Stomach smooth muscle (tissue), 2 donors: ENCODE results near the gene WWC1.

Experiments used
- H3K27ac ChIP-seq: one replicate; pipeline ENCODE4 v1.7.0; 2013; ENCODE audit warnings: mild to moderate bottlenecking, low read length, inconsistent platforms
- H3K27me3 ChIP-seq, 2 donors: one replicate each; pipeline ENCODE4 v1.7.0; 2013; ENCODE audit warnings: low read length in 2 of 2; ENCODE audit not compliant: insufficient read depth in 2 of 2, control insufficient read depth in 1 of 2
- H3K36me3 ChIP-seq, 2 donors: one replicate each; pipeline ENCODE4 v1.7.0; 2013; ENCODE audit warnings: low read length in 2 of 2; ENCODE audit not compliant: control insufficient read depth in 2 of 2, insufficient read depth in 2 of 2
- H3K4me1 ChIP-seq: one replicate; pipeline ENCODE4 v1.7.0; 2013; ENCODE audit warnings: low read length; ENCODE audit not compliant: control insufficient read depth, insufficient read depth
- H3K4me3 ChIP-seq, 2 donors: one replicate each; pipeline ENCODE4 v1.7.0; 2013; ENCODE audit warnings: low read length in 2 of 2
- H3K9ac ChIP-seq, 2 donors: one replicate each; pipeline ENCODE4 v1.7.0; 2013; ENCODE audit warnings: low read length in 2 of 2, mild to moderate bottlenecking in 1 of 2
- H3K9me3 ChIP-seq, 2 donors: one replicate each; pipeline ENCODE4 v1.7.0; 2013; ENCODE audit warnings: low read length in 2 of 2; ENCODE audit not compliant: control insufficient read depth in 2 of 2
- donor health status: healthy.
- donor health status: Pancreatic carcinoma.

Gene WWC1

DNA sequence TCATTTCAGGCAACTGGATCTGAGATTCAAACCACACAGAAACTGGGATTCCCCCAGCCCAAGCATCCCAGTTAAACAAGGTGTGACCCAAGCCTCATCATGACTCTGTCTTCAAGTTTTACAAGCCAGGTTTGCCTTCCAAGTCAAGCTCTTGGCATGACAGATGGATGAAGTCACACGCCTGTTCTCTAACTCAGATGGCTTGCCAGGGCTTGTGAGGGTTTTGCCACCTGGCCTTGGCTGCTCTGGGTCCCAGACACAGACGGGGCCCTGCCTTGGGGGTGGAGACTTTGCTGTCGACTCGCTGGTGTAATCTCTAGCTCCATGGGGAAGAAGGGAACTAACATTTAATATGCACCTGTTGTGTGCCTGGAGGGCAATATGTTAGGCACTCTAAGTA is 99.0 kb downstream of the WWC1 start:
- no peak overlapping the region for H3K4me3 ChIP-seq
- H3K27me3 ChIP-seq: no peaks in the 10 kb centered on the region
- no peak overlapping the region for H3K27ac ChIP-seq
- H3K36me3 ChIP-seq: no peaks in the 10 kb centered on the region
- no peaks in the 10 kb centered on the region for H3K4me1 ChIP-seq
- no peak overlapping the region for H3K9ac ChIP-seq
- H3K9me3 ChIP-seq: peaks cover 2 to 7% of the 10 kb centered on the region in 2 donors

DNA sequence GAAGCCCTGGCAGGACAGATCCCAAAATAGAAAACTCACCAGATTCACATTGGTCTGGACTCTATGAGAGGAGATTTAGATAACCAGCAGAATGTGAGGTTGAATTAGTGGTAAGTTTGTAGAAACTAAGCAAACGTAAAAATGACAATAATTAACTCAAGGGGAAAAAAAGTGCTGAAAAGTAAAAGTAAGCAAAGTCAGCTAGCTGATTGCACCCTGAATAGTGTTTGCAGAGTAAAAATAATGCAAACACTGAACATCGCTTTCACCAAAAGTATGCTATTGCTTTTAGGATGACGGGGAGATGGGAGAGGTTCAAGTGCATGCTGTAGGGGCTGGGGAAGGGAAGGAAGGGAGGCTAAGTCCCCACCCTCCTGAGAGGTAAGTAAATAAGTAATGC is 102.3 kb downstream of the WWC1 start:
- no peaks in the 10 kb centered on the region for H3K27me3 ChIP-seq
- no peak overlapping the region for H3K4me3 ChIP-seq

DNA sequence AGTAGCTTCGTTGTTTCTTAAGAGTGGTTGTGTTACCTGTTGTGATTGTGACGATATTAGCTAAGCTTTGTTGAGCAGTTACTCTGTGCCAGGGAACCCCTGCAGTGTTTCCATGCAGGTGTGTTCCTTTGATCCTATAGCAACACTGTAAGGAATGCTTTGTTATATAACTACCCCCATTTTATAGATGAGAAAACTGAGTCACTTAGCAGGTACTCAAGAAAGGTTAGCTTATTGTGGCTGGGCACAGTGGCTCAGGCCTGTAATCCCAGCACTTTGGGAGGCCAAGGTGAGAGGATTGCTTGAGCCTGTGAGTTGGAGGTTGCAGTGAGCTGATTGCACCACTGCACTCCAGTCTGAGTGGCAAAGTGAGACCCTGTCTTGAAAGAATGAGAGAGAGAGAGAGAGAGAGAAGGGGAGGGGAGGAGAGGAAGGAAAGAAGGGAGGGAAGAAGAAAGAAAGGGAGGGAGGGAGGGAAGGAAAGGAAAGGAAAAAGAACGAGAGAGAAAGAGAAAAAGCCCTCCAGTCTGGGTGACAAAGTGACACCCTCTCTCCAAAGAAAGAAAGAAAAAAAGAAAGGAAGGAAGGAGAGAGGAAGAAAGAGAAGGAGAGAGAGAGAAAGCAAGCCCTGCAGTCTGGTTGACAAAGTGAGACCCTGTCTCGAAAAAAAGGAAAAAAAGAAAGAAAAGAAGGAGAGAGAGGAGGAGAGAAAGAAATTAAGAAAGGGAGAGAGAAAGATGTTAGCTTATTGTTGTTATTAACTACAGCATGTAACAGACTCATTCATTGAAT is 109.2 kb downstream of the WWC1 start:
- Histone ChIP-seq H3K9ac (no peak overlapping the region), H3K36me3 (no peaks in the 10 kb centered on the region), H3K4me1 (peaks cover 3% of the 10 kb centered on the region), H3K27me3 (no peaks in the 10 kb centered on the region), H3K9me3 (no peaks in the 10 kb centered on the region), H3K4me3 (no peak overlapping the region), H3K27ac (no peak overlapping the region)

More for the DNA sequence above, 102.3 kb downstream of the WWC1 start:
- H3K27ac ChIP-seq: no peak overlapping the region
- H3K36me3 ChIP-seq: no peaks in the 10 kb centered on the region
- no peaks in the 10 kb centered on the region for H3K4me1 ChIP-seq
- H3K9ac ChIP-seq: no peak overlapping the region
- H3K9me3 ChIP-seq: peaks cover 0 to 7% of the 10 kb centered on the region in 2 donors

DNA sequence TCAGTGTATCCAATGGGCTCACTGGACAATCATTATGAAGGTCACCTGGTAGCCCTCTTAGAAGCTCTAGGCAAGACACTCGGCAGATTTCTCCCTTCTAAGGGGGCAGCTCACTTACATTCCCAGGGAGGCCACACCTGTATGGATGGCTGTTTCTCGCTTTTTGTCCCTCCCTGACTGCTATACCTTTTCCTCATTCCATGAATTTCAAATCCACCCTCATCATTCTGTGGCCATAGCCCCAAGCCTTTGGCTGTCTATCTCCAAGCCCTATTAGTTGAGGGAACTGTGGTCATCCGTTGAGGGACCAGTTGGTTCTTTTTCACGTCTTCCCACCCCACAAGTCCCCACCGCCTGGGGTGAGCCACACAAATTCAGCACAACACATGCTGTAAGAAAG is 109.8 kb downstream of the WWC1 start:
- Histone ChIP-seq H3K4me1 (peaks cover 3% of the 10 kb centered on the region), H3K4me3 (no peak overlapping the region), H3K36me3 (no peaks in the 10 kb centered on the region), H3K27me3 (no peaks in the 10 kb centered on the region), H3K27ac (no peak overlapping the region), H3K9ac (no peak overlapping the region), H3K9me3 (no peaks in the 10 kb centered on the region)

DNA sequence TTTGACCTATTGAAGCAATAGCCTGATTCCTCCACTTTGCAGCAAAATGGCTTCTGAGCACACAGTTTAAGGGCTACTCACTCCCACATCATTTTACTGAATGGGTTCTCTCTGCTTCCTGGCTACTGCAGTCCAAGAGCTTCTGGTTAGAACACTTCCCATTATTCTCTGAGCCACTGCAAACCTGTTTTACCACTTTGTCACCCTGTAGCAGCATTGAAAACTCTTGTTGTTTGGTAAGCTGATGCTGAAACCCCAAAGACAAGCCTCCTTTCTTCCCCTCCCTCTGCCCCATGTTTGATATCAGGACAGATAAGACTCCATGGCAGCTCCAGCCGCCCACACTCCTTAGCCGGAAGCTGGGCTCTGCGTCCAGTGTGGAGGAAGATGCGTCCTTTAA is 110.4 kb downstream of the WWC1 start:
- Histone ChIP-seq H3K27me3 (no peaks in the 10 kb centered on the region), H3K9ac (no peak overlapping the region), H3K4me1 (peaks cover 3% of the 10 kb centered on the region), H3K36me3 (no peaks in the 10 kb centered on the region), H3K4me3 (no peak overlapping the region), H3K27ac (no peak overlapping the region), H3K9me3 (no peaks in the 10 kb centered on the region)

DNA sequence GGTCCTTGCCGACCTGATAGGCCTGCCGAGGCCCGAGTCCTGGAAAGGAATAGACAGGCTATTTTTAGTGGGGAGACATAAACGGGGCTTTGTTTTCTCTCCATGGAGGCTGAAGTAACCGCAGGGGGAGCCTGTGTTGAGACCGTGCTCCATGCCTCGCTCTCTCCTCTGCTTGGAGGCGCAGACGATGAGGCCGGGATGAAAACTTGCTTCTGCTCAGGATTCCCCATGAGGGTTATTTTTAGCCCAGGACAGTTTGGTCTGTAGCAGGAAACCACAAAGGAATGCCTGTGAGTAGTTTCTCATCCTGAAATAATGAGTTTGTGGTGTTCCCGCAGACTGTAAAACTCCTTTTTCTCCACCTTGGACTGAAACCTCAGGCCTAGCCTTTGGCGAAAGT is 112.9 kb downstream of the WWC1 start:
- Histone ChIP-seq H3K27ac (no peak overlapping the region), H3K9me3 (no peaks in the 10 kb centered on the region), H3K4me1 (peaks cover 6% of the 10 kb centered on the region), H3K9ac (no peak overlapping the region), H3K36me3 (no peaks in the 10 kb centered on the region), H3K4me3 (no peak overlapping the region), H3K27me3 (no peaks in the 10 kb centered on the region)

DNA sequence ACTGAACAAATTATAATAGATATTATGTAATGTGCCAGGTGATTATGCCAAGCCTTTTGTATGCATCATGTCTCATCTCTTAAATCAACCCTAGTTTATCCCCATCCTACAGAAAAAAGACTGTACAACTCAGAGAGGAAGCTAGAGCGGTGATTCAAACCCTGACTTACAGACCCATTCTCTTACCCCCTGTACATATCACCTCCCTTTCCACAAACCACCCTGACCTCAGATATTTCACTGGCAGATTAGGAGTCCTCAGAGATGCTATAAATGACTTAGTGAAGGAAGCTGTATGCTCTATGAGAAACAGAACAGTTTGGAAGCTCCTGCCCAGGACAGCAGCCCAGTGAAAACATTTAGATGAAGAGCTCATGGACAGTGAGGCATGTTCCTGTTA is 115.8 kb downstream of the WWC1 start:
- Histone ChIP-seq H3K36me3 (no peaks in the 10 kb centered on the region), H3K27me3 (no peaks in the 10 kb centered on the region), H3K27ac (no peak overlapping the region), H3K9ac (no peak overlapping the region), H3K4me3 (no peak overlapping the region), H3K4me1 (peaks cover 6% of the 10 kb centered on the region), H3K9me3 (no peaks in the 10 kb centered on the region)

DNA sequence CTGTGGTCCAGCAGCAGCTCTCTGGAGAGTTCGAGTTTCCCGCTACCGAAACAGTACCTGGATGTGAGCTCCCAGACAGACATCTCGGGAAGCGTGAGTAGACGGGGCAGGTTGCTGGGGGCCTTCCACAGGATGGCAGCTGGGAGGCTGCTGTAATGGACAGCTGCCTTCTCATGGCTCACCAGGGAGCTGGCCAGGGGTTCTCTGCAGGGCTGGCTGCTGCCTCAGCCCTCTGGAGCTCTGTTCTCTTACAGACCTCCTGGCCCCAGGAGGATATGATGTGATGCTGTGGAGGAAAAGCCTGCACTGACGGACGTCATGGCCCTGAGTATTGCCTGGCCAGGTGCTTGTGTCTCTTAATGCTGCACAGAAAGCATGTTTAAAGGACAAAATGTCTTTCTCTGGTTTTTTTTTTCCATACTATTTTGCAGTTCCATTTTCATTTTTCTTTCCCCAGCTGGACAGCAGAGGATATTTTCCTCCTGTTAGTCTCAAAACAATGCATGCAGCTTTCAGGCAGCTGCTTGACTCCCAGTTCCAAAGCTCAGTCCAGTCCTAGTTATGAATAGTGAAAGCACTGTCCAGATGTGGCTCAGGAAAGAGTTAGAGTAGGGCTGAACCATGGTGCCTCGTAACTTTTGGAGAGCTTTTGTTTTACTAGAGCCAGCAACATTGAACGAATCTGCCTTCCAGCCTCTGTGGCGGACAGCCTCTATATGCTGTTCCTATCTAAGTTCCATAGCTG is 117.3 kb downstream of the WWC1 start:
- Histone ChIP-seq H3K4me3 (no peak overlapping the region), H3K4me1 (peaks cover 6% of the 10 kb centered on the region), H3K9me3 (no peaks in the 10 kb centered on the region), H3K27ac (no peak overlapping the region), H3K9ac (no peak overlapping the region), H3K27me3 (no peaks in the 10 kb centered on the region), H3K36me3 (no peaks in the 10 kb centered on the region)

DNA sequence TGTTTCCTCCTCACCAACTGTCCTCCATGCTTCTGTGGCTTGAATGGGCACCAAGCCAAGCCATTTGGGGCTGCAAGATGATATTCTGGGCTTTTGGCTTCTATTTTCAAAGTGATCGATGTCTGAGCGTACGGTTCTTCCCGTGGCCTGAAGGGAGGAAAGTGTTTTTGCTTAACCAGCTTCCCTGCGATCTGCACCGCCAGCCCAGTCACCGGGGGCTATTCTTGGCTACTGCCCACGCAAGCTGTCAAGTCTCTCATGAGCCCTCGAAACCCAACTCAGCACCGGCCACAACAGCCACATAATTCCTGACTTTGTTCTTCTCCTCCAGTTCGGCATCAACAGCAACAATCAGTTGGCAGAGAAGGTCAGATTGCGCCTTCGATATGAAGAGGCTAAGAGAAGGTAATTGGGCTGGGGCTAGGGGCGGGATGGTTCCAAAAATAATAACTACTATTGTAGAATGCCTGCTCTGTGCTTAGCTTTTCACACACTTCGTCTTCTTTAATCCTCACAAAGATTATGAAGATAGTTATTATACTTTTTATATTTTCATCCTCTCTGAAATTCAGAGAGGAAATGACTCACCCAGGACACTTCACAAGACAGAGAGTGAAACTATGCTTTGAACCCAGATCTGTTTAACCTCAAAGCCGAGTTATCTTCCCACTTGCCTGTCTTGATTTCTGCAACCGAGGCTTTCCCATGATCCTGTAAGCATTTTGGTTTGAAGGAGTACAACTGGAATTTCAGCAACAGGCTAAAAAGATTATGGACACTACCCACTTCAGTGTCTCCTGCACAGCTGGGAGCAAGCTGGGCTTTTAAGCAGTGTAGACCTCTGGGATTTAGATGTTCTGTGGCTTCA is 118.4 kb downstream of the WWC1 start:
- Histone ChIP-seq H3K4me1 (peaks cover 3% of the 10 kb centered on the region), H3K36me3 (no peaks in the 10 kb centered on the region), H3K9me3 (no peaks in the 10 kb centered on the region), H3K27ac (no peak overlapping the region), H3K9ac (no peak overlapping the region), H3K27me3 (no peaks in the 10 kb centered on the region), H3K4me3 (no peak overlapping the region)

DNA sequence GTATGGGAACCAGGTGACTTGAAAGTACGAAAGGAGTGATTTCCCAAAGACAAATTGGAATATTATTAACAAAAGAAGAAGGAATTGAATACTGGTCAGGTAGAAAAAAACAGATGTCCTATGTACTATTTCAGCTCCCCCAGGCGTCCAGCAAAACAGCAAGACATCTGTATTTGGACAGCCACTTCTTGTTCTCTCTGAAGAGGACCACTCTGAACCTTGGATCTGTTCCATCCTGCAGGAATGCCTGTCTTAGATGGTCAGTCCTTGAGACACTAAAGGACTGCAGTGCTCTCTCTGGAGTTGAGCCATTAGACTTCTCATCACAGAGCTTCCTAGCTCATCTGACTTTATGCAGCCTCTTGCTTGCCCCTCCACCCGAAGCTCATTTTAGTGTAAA is 120.4 kb downstream of the WWC1 start:
- Histone ChIP-seq H3K36me3 (no peaks in the 10 kb centered on the region), H3K27ac (no peak overlapping the region), H3K27me3 (no peaks in the 10 kb centered on the region), H3K4me1 (peaks cover 3% of the 10 kb centered on the region), H3K4me3 (no peak overlapping the region), H3K9ac (no peak overlapping the region), H3K9me3 (no peaks in the 10 kb centered on the region)
